ENCODE data around the gene KLHL29.

- TF ChIP-seq CTCF (IDR thresholded peaks at IDR 0.05) (no peak), USF2 (IDR thresholded peaks at IDR 0.05; ENCODE audit: borderline replicate concordance, low read depth, low read length) (no peak), YY1 (IDR thresholded peaks at IDR 0.05; ENCODE audit: low read depth) (no peak), REST (IDR thresholded peaks at IDR 0.05; ENCODE audit: low read depth, low read length) (no peak), RAD21 (IDR thresholded peaks at IDR 0.05; ENCODE audit: low read length) (no peak), POLR2AphosphoS5 (IDR thresholded peaks at IDR 0.05; ENCODE audit: low read depth, low read length) (no peak), RXRA (IDR thresholded peaks at IDR 0.05; ENCODE audit: borderline replicate concordance, low read depth) (no peak), GABPA (IDR thresholded peaks at IDR 0.05; ENCODE audit: low read depth) (no peak), EZH2phosphoT487 (IDR thresholded peaks at IDR 0.05; ENCODE audit: borderline replicate concordance, low read depth) (no peak), MXI1 (IDR thresholded peaks at IDR 0.05; ENCODE audit: low read depth, low read length) (no peak), RCOR1 (IDR thresholded peaks at IDR 0.05; ENCODE audit: low read length) (no peak), JUND (IDR thresholded peaks at IDR 0.05) (peak; percentile 68; the same call in 1 of the 2 replicates), GATA2 (CRISPR knock-in tag; IDR thresholded peaks at IDR 0.05) (no peak)
These were observed 96.2 kb downstream of the KLHL29 start for GRCh38 chr2:23480957-23481797.

All from SK-N-SH (cell line).